SK-N-MC (cell line): ENCODE measurements around the gene CTNNA3.

Experiments
- EZH2 ChIP-seq: fragments of 200-600 bp; sonication (generic); IDR thresholded peaks from one replicate; pipeline ENCODE4 v1.6.1; 2017; ENCODE audit warnings: antibody characterized with exemption
- POLR2AphosphoS5 ChIP-seq: IDR thresholded peaks from 2 replicates; pipeline ENCODE4 v1.6.1; 2012; ENCODE audit warnings: mild to moderate bottlenecking, low read depth, low read length, borderline replicate concordance

- TF ChIP-seq EZH2 (no peak), POLR2AphosphoS5 (no peak)
These were observed 650.6 kb downstream of the CTNNA3 start for GRCh38 chr10:67045404-67045803.
